Stimulated activated CD8-positive, alpha-beta memory T cell treated with anti-CD3 and anti-CD28 coated beads, Interleukin-4, amount 100 ng/mL, for 1 hour (primary cell): Measurements from ENCODE around the gene FEM1A.
"Not testable (repeated sequence)": the region's sequence is repeated elsewhere in the genome, so short reads cannot be mapped to it uniquely, and the experiment has no call there.

Experiments used
- DNase-seq, 2 donors: peaks; one replicate each; pipeline ENCODE4 v3.0.0-alpha.2; 2020; ENCODE audit warnings: low read depth in 2 of 2, low spot score in 1 of 2

Gene FEM1A

GRCh38 chr19:4791183-4792018, at the start of gene FEM1A:
Gene FEM1A, plus strand, starts transcription at chr19:4791734. Its CDS starts 121 bp downstream, at chr19:4791855.
- peak; percentile 92 to 96 for DNase-seq

- no peak for DNase-seq
These were observed 48.5 kb upstream of the FEM1A start for GRCh38 chr19:4742723-4743646.

GRCh38 chr19:4744451-4745174, 46.9 kb upstream of the FEM1A start:
- DNase-seq: no peak

GRCh38 chr19:4745175-4745574, 46.4 kb upstream of the FEM1A start:
- not testable (repeated sequence) for DNase-seq

GRCh38 chr19:4745986-4746385, 45.5 kb upstream of the FEM1A start:
- no peak for DNase-seq

- DNase-seq: no peak
These were observed 43.3 kb upstream of the FEM1A start for GRCh38 chr19:4748185-4748584.

GRCh38 chr19:4748589-4748988, 42.9 kb upstream of the FEM1A start:
- no peak for DNase-seq

GRCh38 chr19:4749870-4750590, 41.5 kb upstream of the FEM1A start:
- DNase-seq: no peak

GRCh38 chr19:4754248-4754647, 37.3 kb upstream of the FEM1A start:
- no peak for DNase-seq

GRCh38 chr19:4755459-4755858, 36.1 kb upstream of the FEM1A start:
- no peak for DNase-seq

GRCh38 chr19:4758082-4758481, 33.5 kb upstream of the FEM1A start:
- no peak for DNase-seq

- DNase-seq: no peak
These were observed 32.9 kb upstream of the FEM1A start for GRCh38 chr19:4758659-4759058.

GRCh38 chr19:4759388-4760284, 31.9 kb upstream of the FEM1A start:
- peak in 1 of 2 donors; percentile 22 for DNase-seq

GRCh38 chr19:4760285-4760650, 31.3 kb upstream of the FEM1A start:
- DNase-seq: no peak

GRCh38 chr19:4763021-4763420, 28.5 kb upstream of the FEM1A start:
- no peak for DNase-seq

GRCh38 chr19:4764393-4764660, 27.2 kb upstream of the FEM1A start:
- DNase-seq: no peak

GRCh38 chr19:4768934-4769777, 22.4 kb upstream of the FEM1A start:
- peak; percentile 36 to 61 for DNase-seq

- DNase-seq: no peak
These were observed 19.0 kb upstream of the FEM1A start for GRCh38 chr19:4772566-4772965.

GRCh38 chr19:4773047-4773640, 18.4 kb upstream of the FEM1A start:
- DNase-seq: no peak
